ENCODE results near the gene MAD1L1.

Gene MAD1L1

DNA sequence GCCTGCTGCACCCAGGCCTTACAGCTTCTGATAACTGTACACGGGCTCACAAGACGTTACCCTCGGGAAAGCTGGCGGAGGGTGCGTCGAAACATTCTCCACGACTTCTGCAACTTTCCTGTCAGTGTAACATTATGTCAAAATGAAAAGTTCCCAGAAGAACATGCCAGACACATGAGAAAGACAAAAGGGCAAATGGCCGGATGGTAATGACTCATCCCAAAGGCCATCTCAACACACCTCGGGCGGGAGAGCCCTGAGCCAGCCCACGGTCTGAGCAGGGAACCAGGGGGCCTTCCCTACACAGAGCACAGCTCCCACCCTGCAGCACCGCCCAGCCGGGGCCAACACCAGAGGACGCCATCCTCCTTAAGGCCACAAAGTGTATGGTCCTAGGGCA, 118.7 kb downstream of the MAD1L1 start:
- no peak for DNase-seq

DNA sequence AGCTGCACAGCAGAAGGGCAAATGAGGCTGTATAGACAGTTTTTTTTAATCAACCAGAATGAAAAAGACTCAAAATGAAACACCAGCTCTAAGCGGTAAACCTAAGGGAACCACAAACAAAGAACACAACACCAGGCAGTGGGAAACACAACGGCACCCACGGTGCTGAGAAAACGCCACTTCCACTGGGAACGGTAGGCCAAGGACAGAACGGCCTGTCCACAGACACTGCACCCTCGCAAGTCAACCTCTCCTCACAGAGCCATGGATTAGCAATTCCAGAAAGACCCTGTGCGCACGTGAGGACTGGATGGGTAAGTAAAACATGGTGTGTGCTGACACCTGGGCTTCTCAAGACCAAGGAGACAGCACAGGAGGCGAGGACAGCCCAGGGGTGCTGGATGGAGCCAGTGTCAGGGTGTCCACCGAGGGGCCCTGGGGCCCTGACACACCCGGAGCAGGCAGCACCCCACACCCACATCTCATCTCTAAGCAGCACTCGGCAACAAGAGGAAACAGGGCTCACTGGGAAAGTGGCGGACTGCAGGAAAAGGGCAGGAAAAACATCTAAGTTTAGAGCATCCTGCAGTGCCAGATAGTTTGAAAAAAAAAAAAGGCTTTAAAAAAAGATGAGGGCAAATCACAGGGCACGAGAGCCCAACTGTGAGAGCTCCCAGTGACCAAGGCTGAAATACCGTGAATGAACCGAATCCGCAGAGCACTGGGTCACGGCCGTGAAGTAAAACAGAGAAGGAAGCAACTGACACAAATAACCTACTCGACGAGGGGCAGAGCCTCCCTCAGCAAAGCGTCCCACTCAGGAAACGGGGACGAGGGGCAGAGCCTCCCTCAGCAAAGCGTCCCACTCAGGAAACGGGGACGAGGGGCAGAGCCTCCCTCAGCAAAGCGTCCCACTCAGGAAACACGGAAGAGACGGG, 120.2 kb downstream of the MAD1L1 start:
- DNase-seq = no peak

DNA sequence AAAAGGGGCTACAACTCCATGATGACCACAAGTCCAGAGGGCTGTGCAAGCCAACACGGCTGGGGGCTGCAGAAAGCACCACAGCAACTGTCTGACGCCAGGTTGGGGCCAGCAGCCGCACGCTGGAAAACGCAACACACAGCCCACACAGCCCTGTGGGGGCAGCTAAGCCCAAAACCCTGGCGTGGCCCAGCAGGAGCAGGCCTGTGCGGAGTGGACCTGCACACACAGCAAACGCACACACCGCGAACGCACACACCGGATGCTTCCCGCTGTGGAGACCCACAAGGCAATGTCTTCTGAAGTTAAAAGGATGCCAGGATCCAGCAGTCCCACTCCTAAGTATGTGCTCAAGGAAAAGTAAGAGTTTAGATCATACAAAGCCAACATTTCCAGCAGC, 121.2 kb downstream of the MAD1L1 start:
- no peak for DNase-seq

DNA sequence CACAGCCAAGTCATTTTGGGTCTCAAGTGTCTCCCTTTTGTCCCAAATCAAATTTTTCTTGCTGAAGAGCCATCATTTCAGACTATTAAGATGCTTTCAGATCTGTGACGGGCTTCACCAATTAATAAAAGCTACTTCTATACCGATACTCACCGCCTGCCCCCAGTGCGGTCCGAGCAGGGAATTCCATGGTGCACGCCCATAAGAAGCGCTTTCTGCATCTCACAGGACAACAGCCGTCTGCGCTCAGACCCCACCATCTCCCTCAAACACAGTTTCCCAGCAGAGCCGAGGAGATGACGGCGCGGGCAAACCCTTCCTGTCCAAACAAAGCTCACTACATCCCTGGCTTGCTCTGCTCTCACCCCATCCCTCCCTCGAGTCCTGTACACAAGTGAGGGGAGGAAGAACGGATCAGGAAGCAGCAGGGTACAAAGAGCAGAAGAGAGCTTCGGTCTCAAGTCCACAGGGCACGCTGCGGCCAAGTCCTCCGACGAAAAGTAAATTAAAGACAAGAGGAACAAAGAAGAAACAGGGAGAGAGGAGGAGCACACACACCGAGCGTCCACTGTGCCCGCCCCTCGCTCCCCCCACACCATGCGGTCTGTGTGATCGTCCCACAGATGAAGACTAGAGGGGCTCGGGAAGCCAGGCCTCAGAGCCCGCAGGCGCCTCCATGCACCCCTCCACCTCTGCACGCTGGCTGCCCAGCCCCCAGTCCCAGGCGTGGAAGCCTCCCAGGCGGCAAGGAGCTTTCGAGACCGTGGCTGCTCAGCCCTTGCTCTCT, 121.9 kb downstream of the MAD1L1 start:
- DNase-seq = no peak

DNA sequence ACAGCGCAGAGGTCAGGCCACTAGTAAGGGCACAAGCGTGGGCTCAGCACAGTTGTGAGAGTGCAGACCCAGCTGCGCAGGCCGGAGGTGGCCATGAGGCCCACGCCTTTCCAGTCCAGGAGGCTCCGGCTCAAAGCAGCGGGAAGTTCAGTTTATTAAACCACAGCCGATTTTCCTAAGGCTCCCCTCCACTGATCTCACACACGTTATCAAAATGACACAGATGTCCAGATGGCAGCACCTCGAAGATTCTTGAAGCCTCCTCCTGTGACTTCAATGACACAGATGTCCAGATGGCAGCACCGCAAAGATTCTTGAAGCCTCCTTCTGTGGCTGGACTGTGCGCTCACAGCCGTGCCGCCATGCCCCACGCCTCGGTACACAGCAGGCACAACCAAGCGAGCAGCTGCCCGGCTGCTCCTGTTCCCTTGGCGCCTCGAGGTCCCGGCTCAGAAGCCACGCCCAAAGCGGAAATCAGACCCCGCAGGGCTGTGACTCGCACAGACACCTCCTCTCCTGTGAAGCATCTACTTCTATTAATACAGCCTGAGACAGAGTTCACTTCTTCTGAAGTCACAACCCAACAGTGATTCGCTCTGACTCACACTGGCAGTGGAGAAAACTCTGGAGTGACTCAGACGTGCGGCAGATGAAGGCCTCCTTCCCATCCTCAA, 122.7 kb downstream of the MAD1L1 start:
- peak; percentile 68 to 81 for DNase-seq

DNA sequence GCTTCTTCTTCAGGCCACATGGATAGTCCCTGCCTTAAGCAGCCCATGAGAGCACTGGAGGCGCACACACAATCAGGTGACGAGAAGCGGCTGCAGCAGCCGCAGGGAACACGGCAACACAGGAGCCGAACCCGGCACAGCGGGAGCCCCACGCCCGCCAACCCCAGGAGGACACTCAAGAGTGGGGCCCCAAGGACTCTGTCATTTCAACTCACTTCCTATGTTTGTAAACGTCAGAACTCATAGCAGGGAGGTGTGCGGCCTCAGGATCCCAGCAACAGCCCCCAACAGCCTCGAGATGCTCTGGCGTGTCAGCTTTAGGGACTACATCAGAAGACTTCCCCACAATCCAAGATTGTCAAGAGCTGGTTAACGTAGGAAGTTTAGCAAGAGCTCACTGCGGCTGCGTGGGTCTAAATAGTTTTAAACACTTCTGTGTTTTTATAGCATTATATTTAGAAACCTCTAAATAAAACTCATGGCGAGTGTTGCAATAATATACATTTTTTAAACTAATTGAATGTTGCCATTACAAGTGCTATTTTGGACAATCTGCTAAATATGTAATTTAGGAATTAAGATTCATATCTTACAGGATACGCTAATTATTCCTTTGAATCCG, 123.4 kb downstream of the MAD1L1 start:
- no peak for DNase-seq

DNA sequence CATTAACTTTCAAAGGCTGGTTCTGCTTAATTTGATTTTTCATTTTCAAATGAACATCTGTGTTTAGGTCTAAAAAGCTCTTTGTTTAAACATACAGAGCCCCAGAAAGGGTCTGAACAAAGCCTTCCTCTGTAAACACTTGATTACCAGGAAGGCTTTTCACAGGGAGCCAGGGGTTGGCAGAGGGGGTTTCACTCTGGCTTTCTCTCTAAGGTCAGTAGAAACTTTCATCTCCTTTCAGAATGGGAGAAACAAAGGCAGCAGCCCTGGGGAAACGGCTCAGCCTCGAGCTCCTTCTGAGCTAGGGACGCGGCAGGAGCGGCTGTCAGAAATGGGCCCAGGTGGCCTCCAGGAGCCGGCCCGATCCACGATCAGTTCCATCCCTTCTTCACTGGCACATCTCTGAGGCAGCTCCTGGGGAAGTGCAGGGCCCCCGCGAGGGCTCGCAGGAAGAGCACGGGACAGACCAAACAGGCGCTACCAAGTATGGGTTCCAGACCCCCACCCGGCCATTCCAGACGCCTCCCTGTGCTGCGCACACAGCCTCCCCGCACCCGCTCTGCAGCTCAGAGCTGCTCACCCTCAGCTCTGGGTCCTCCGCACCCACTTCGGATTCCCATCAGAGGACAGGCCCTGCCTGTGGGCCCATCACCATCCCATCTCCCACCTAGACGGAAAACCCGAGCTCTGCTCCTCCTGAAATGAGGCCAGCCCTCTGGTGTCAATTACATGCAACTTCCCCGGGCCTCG, 124.1 kb downstream of the MAD1L1 start:
- DNase-seq = no peak

DNA sequence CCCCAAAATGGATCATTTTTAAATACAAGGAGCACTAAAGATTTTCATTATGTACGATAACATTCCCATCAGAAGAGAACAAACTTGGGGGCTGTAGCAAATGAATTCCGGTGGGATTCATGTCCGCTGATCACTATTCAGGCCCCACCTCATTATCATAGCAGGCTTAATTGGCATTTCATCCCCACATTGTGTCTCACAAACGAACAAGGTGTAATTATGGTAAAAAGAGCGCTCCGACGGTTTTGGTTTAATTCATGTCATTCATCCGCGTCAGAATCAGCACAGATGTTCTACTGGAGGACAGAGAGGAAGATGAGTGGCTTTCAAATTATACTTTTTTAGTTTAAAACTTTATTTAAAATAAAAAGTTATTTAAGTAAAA, 124.7 kb downstream of the MAD1L1 start:
- no peak for DNase-seq

DNA sequence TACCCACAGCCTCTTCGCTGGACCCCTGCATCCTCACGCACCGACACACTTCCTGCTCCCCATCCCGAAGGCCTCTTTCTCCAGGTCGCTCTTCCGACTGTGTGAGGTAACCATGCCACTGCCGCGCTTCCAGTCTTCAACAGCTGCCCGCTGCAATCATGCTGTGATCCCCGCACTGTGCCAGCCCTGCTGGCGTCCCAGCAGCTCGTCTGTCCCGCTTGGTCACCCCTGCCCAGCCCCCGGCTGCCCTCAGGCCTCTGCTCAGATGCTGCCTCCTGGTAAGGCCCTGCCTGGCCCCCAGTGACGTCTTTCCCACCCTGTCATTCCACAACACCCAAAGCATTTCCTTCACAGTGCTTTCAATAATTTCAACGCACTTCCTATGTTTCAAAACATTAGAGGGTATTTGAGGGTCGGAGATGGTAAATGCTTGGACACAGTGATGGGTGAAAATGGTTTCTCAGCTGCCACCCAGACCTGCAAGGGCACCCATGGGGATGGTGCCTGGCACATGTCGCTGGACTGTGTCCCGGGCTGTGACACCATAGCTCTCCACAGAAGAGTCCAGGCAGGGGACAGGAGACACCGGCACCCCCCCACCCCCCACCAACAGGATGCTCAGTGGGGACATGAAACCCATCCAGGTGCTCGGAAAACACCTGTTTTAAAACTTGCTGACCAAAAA, 125.2 kb downstream of the MAD1L1 start:
- no peak for DNase-seq

DNA sequence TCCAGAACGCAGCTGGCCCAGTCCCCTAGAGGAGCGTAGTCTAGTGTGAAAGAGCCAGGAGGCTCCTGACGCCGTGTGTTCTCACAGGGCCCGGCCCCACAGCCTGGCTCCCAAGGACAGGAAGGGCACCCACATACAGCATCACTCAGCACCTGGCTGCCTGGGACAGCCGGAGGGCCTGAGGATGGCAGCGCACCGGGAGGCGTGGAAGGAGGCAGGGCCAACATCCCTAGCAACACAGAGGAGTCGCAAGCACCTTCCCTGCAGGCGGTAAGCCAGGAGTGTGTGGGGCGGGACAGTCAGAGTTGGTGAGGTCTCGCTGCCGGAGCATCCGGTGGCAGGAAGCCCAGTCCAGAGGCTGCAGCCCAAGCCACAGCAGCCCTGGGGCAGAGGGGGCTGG, 125.8 kb downstream of the MAD1L1 start:
- no peak for DNase-seq

DNA sequence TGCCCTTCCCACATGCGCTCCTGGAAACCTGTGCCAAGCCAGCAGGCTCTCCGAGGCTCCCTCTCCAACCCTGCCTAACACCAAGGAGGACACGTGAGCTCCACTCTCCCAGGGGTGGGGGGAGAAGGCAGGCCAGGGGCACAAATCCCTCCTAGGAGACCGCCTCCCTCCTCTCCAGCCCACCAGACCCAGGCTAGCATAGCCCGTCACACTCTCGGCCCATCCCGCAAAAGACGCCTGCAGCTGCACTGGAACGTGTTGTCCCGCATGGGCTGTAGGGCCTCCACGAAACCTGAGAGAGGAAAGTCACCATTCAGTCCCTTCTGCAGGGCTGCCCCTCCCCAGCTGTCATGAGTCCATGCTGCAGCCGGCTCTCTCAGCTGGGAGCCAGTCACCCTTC, 126.3 kb downstream of the MAD1L1 start:
- DNase-seq = no peak

DNA sequence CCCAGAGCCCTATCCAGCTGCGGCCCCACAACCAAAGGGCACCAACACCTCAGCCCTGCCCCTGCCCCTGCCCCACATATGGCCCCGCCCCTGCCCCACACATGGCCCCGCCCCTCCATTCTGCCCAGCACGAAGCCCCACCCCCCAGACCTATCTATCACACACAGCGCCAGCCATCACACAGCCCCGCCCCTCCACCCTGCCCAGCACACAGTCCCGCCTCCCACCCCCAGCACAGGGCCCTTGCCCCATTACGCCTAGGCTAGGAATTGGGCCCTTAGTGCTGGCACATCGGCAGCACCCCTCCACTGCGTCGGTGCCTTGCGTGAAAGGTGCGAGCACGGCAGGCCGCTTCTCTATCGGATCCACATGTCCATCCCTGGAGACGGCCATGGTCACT, 126.8 kb downstream of the MAD1L1 start:
- no peak for DNase-seq

DNA sequence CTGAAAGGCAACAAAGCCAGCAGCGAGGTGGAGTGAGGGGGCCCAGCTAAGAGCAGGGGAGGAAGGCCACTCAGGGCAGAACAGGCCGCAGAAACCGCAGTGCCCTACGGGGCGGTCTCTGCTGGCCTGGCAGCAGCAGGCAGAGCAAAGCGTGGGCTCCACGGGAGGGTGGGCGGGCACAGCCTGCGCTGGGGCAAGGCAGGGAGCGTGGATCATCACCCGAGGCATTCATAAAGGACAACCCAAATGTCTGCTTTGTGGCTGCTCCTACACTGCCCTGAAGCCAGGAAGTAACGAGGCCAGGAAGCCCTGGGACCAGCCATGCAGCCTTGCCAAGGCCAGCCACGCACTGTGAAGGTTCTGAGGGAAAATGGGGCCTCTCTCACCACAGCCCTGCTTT, 127.5 kb downstream of the MAD1L1 start:
- DNase-seq = no peak

DNA sequence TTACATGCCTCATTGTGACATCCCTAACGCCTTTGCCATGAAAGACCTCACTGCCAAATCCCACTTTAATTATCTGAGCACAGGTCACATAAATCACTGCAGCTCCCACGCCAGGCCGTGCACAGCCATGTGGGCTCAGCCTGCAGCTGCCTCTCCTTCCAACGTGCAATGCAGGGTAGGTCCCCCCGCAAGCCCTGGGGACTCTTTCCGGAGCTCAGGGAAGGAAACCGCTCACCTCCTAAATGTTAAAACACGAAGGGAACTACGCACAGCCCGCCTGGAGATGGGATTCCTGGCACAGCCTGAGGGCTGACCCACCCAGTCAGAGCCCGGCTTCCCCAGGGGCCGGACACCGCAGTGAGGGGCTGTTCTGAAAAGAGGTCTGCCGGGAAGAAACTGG, 128.0 kb downstream of the MAD1L1 start:
- no peak for DNase-seq

DNA sequence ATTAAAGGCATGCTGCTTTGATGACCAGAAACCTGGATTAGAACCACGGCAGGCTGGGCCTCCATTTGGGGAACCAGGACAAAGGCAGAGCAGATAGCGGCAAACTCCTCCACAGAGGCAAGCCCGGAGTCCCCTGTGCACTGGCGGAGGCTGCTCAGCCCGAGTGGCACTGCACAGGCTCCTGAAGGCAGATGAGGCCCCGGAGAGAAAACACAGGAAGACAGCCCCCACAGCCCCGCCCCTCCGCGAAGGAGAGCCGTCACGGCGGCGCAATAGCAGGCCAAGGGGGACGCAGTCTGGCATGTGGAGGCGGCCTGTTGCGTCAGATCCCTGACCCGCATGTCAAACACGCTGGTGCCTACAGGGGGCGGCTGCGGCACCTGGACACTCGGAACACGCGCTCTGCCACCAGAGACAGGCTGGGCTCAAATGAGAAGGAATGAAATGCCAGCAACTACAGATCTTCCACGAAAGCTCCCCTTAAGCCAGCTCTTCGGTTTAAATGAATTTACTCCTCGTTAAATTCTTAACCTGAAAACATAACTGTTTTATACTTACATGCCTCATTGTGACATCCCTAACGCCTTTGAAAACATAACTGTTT, 128.5 kb downstream of the MAD1L1 start:
- peak; percentile 76 to 81 for DNase-seq

DNA sequence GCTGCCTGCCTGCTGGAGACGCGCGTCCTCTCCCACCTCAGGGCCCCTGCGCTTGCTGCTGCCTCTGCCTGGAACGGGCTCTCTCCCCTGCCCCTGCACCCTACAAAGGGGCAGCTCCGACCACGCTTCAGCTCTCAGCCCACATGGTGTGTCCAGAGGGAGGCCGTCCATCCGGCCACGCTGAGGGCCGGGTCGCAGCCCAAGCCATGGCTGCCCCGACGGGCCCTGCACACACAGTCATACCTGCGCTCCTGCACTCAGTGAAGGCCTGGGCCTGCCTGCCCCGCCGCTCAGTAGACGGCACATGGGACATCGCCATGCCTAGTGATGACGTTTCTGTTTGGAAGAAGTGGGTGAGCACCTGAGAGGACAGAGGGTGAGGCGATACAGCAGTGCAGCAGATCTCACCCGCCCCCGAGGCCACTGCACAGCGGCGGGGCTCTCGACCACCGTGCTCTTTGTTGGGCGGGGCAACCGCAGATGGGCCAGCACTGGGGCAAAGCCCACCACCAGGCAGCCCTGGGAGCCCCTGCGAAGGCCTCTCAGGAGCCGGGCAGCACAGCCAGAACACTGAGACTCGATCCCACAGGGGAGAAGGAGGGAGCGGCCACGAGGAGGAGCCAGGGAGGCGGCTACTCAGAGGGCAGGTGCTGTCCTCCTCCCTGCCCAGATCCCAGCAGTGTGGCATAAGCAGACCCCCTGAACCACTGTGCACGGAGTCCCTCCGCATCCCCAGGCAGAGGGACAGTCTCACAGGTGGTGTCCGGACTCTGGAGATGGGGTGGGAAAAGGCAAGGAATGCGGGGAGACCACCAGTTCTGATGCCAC, 129.5 kb downstream of the MAD1L1 start:
- DNase-seq = no peak

DNA sequence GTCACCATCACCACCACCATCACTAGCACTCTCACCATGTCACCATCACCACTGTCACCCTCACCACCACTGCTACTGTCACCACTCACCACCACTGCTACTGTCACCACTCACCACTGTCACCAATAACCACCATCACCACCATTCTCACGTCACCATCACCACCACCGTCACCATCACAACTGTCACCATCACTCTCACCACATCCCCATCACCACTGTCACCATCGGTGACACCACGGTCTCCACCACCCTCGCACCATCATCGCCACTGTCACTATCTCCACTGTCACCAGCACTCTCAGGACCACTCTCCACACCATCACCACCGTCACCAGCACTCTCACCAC, 130.4 kb downstream of the MAD1L1 start:
- DNase-seq = no peak

DNA sequence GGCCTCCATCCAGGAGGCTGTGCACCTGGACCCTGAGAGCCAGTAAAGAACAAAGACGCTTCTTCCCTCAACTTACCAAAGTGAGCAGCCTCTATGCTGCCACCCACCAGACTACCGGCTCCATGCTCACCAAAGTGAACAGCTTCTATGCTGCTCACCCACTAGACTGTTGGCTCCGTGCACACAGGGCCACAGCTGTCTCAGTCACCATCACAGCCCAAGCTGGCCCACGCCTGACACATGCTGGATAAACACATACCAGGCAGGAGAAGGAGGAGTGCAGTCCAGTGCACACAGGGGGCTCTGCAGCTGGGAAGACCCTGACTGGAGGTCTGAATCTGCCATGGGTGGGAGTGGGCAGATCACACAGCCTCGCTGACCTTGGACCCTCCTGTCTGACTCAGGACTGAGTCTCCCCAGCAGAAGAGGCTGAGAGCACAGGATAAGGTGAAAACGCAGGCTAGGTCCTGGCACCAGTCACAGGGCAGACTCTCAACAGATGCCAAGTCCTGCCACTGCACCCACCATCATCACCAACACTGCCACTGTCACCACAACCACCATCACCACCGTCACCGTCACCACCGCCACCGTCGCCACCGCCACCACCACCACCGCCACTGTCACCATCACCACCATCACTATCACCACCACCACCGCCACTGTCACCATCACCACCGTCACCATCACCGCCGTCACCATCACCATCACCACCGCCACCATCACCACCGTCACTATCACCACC, 130.9 kb downstream of the MAD1L1 start:
- DNase-seq = no peak
